ENCODE data around the gene MAGOH.

Gene MAGOH

GRCh38 chr1:53270873-53271272 lies 32.6 kb upstream of the MAGOH start:
- DNase-seq: no peak

DNA sequence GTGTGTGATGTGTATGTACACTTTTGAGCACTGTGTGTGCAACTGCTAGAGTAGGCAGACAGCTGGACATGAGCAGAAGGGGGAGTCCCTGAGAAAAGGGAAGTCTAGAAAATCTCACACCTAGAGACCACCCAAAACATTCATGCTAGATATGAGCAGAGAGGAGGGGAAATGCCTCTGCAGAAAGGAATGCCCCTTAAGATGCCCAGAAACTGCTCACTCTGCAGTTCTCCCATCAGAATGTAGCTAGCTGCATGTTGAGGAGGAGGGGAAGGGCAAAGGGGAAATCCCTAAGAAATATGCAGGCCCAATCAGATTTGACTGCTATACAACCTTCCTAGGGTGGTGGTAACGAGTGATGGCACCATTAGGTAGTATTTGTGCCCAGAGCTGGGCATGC lies 31.8 kb upstream of the MAGOH start:
- no peak for DNase-seq

DNA sequence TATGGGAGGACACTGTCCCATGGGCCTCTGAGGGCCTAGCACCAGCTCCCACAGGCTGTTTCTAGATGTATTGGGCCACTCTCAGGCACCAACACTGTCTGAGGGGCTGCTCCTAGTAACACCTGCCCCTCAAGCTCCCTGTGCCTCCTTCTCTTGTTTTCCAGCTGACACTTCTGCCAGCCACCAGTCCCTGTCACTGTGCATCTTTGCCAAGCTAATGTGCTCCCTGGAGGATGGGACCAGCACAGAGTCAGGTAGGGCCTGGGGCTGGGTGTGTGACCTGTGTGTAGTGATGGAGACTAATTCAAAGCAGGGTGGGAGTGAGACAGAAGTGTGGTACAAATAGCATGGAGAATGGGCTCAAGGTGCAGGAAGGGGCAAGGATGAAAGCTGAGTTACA lies 29.4 kb upstream of the MAGOH start:
- DNase-seq: no peak

GRCh38 chr1:53266038-53266437 lies 27.7 kb upstream of the MAGOH start:
- no peak for DNase-seq

DNA sequence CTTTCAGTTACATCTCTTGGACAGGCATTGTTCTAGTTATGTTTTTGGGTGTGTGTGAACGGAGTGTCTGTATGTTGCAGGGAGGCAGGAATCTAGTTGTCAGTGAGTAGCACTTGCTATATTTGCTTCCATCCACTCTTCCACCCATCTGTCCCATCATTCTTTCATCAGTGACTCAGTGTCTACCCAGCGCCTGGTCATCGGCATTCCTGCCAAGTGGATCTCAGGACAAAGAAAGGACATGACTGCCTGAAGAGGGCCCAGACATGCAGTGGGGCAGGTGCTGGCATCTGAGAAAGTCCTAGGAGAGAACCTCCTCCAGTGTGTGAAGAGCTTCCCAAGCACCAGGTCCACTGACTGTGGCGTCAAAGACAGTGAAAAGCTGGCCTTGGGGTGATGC lies 27.3 kb upstream of the MAGOH start:
- no peak for DNase-seq

DNA sequence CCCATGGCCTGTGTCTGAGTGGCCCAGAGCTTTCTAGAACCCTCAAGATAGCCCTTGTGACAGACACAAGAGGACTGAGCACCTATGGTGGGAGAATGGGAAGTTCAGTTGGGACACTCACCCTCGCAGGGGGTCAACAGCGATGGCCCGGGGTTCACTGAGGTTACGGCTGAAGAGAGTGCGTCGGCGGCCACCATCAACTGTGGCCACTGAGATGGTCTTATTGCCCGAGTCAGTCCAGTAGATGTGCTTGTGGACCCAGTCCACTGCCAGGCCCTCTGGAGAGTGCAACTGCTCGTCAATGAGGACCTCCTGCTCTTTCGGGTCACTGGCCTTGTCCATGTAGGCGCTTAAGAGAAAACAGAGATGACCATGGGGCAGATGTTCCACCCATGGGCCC lies 25.7 kb upstream of the MAGOH start:
- no peak for DNase-seq

DNA sequence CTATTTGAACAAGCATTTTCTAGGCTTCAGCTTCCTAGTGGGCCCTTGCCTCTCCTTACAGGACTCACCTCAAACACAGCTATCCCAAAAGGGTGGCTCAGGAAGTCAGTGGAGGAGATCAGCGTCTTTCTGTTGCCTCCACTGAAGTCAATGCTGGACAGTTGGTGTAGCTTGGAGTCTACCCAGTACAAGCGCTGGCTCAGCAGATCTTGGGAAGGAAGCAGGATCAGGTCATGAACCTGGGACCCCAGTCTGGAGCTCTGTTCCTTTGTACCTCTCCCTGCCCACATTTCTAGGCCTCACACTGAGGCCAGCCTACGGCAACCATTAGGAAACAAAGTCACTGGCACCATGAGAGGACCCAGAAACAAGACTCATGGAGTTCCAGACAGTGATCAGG lies 23.7 kb upstream of the MAGOH start:
- no peak for DNase-seq

DNA sequence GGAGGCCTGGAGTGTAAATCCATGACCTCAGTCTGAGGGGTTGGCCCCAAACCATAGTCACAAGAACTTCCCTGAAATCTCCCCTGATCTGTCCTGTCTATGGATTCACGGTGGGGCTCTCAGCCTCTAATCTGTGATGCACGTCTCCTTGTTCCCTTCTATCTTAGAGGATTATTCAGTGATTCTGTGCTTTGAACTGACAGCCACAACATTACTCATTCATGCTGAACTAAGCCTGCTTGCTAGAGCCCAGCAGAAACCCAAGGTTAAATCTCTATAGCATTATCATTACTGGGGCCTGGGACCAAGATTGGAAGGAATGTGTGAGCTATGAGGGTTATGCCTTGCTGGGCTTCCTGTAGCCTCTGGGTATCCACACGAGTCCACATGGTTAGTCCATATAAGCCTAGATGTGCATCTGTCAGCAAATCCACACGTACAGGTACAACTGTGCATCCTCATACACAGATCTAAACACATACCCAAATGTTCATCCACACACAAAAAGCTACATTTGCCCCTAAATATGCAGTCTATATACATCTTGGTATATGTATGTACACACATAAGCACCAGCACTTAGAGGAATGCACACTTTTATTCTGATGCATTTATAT lies 22.4 kb upstream of the MAGOH start:
- no peak for DNase-seq

GRCh38 chr1:53259932-53260331 lies 21.6 kb upstream of the MAGOH start:
- no peak for DNase-seq

DNA sequence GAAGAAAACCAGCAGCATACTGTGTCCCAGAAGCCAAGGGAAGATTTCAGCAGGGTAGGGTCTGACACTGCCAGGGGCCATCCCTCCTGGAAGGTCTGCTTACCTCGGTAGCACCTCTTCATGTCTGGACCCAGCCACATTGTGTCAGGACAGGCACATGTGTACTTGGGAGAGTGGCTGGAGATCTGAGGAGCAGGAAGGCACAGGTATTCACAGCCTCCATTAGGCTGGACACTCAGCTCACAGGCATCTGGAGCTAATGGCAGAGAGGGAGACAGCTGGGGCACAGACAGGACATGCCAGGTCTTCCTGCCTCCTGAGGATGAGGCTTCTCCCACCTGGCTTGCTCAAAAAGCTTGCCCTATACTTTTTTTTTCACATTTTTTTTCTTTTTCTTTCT lies 19.9 kb upstream of the MAGOH start:
- no peak for DNase-seq

DNA sequence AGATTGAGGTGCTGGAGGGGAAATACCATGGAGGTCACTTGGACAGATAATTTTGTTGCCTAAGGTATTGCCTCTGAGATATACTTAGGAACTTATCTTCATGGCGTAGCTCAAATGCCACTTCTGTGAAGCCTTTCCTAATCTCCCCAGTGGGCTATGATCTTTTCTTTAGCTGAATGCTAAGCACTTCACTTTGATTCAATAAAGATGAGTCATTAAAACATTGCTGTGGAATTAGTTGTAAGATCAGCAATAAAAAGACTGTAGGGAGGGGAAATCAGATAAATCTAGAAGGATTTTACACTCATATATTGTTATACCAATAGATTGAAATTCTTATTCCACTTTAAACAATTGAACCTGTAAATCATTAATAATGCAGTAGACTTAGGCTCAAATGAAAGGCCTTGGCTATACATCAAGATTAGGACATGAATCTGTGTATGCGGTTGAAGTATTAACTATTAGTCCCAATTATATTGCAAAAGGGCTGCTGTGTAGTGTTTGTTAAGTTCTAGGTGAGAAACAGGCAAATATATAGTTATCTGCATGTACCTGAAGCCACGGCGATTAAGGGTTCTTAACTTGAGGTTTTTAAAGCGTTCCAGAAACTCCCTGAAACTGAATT lies 19.2 kb upstream of the MAGOH start:
- no peak for DNase-seq

- DNase-seq: no peak
Observed at GRCh38 chr1:53256511-53257453, 18.5 kb upstream of the MAGOH start.

GRCh38 chr1:53255031-53255430 lies 16.7 kb upstream of the MAGOH start:
- DNase-seq: no peak

DNA sequence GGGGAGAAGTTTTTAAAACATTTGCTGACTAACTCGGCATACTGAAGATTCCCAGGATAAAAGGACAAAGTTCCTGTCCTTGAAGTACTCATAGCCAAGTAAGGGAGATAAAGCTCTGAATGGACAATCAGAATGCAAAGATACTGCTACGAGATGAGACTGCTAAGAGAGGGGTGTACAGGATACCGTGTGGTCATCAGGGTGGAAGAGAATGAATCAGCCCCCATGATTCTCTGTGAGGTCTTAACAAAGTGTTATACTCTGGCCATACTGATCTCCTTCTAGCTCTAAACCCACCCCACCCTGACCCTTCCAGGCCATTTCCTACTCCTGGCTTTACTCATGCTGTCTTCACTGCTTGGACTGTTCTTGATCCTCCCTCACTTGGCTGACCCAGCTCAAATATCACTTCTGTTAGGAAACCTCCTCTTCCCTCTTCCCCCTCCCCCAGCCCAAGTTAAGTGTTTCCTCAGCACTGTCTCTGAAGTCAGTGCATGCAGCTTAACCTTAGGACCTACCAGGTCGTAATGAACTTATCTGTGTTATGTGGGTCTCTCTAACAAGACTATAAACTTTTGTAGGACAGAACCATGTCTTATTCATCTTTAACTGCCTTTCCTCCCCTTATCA lies 15.8 kb upstream of the MAGOH start:
- DNase-seq: no peak

DNA sequence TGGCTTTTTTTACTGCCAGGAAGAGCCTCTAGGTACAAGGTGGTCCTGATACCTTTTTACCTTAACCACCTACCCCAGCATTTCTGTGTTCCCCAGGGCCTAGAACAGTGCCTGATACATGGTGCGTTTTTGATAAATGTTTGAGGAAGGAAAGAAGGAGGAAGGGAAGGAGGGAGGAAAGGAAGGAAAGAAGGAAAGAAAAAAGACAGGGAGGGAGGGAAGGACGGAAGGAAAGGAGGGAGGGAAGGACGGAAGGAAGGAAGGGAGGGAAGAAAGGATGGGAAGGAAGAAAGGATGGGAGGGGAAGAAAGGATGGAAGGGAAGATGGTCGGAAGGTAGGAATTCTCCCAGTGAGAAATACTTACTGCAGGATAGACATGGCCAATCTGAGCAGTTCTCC lies 12.0 kb upstream of the MAGOH start:
- DNase-seq: no peak

DNA sequence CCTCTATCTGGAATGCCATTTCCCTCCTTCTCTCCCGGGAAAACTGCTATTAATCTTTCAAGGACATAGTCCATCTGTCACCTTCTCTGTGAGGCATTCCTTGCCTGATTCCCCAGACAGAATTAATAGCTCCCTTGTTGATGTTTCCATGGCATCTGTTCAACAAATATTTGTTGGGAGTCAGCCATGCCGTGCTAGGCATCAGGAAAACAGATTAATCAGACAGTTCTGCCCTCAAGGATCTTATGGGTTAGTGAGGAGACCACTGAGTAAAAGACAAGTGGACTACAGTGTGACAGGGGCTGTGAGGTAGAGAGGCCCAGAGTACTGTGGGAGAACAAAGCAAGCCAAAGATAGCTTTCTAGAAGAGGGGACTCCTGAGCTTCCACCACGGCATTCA lies 11.4 kb upstream of the MAGOH start:
- DNase-seq: no peak

- no peak for DNase-seq
Observed at GRCh38 chr1:53246261-53247134, 8.2 kb upstream of the MAGOH start.

DNA sequence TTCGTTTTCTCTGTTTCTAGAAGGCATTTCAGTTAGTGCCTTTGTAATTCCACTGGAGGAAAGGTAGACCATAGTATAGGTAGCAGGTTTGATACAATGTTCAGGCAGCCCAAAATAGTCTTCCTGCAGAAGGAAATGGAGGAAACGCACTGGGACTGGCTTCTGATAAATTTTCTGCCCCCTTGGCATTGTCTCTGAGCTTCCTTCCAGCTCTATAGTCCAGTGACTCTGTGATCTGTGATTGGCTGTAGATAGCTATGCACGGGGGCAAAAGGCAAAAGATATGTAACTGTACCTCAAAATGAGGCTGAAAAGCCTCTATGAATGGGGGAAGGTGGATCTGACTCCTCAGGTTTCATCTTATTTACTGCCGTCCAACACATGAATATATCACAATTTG lies 5.8 kb upstream of the MAGOH start:
- DNase-seq: no peak

DNA sequence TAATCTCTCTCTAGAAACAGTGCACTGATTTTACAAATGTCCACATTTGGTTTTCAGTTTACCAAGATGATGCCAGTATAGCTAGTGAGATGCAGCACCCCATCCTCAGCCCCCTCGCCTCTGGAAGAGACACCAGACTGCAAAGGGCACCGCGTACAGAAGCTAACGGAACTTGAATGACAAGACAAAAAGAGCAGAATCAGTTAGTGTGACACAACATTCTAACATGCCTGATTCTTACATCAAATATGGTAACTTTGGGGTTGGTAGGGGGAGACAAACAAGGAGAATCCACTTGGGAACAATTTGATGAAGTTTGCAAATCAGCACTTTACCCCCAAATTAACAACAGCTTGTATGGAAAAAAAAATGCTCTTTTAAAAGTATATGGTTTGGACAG lies 4.1 kb upstream of the MAGOH start:
- DNase-seq: no peak

GRCh38 chr1:53241828-53242227 lies 3.5 kb upstream of the MAGOH start:
- no peak for DNase-seq

DNA sequence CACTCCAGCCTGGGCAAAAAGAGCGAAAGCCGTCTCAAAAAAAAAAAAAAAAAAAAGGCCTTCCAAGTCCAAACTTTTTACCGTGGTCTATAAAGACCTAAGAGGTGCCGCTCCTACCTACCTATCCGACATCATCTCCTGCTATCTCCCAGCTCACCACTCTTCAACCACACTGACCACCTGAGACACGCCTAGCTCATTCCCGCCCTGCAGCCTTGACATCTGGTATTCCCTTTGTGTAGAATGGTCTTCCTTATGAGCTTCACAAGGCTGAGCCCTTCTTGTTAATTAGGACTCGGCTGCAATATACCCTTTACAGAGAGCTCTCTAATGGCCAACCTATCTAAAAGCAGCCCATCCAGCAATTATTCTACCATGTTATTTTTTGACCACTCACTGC lies 680 bp downstream of the MAGOH start:
- DNase-seq: no peak

DNA sequence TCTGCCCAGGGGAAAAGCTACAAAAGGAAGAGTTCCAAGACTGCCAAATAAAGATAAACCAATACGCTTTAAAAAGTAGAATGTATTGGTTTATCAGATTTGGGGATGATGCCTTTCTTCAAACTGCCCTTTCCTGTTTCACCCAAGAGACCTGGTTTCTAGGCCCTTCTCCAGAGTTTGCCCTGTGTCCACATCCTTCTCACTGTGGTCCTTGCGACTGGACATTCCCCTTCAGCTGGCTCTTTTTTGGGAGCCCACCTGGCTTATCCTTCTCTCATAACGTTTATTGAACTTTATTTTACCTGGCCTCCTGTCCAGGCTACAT lies 17.4 kb downstream of the MAGOH start:
- DNase-seq: no peak

All from C1 segment of cervical spinal cord (tissue), 14 donors.